PC-9 (cell line): Measurements from ENCODE around the gene SNTG2. TPM values are rescaled to one million over a fixed set of nuclear protein-coding genes. Genes with fewer than 3 reads are reported as not detected.

ENCODE experiments used
- BruUV-seq: library from RNA; stranded (reverse); fragments of 400-500 nt; replicated peaks from 2 replicates; lab custom pipeline; 2021; lab: Mats Ljungman, UMichigan
- CTCF ChIA-PET: fragments of 300-600 bp; sonication (Branson Sonifier 250); formaldehyde crosslinking; loops from one replicate; lab custom pipeline; 2022; ENCODE audit warnings: antibody characterized with exemption; lab: Charles Lee
- POLR2A ChIA-PET: fragments of 300-600 bp; sonication (Branson Sonifier 250); formaldehyde crosslinking; loops from one replicate; lab custom pipeline; 2022; ENCODE audit warnings: antibody characterized with exemption; ENCODE audit not compliant: unreplicated experiment; lab: Charles Lee
- DNase-seq, 2 experiments: peaks; one replicate each; pipeline versions ENCODE4 v3.0.0 to v3.0.0-alpha.2; 2015 to 2022; ENCODE audit warnings: mixed read lengths in 1 of 2
- H2AFZ ChIP-seq: fragments of 200-600 bp; sonication (generic); 2 replicates; pipeline ENCODE4 v1.8.1; 2017; ENCODE audit warnings: antibody characterized with exemption
- H3F3A ChIP-seq: fragments of 200-600 bp; sonication (generic); 2 replicates; pipeline ENCODE4 v1.8.1; 2017; ENCODE audit warnings: antibody characterized with exemption, mild to moderate bottlenecking, low read depth; ENCODE audit not compliant: insufficient read depth
- H3K27ac ChIP-seq: fragments of 200-600 bp; sonication (generic); 2 replicates; pipeline ENCODE4 v1.6.1; 2016; ENCODE audit warnings: mixed run types
- H3K27me3 ChIP-seq: fragments of 200-600 bp; sonication (generic); 2 replicates; pipeline ENCODE4 v1.6.1; 2016; ENCODE audit warnings: low read depth, mixed run types; ENCODE audit not compliant: insufficient read depth
- H3K36me3 ChIP-seq: fragments of 200-600 bp; sonication (generic); 2 replicates; pipeline ENCODE4 v1.6.1; 2016; ENCODE audit warnings: low read depth, mixed run types
- H3K4me1 ChIP-seq: fragments of 200-600 bp; sonication (generic); replicated peaks from 2 replicates; pipeline ENCODE4 v1.6.1; 2016; ENCODE audit warnings: mixed run types; ENCODE audit not compliant: insufficient read depth
- H3K4me2 ChIP-seq: fragments of 200-600 bp; sonication (generic); 2 replicates; pipeline ENCODE4 v1.6.1; 2017; ENCODE audit warnings: mixed run types
- H3K4me3 ChIP-seq: fragments of 200-600 bp; sonication (generic); 2 replicates; pipeline ENCODE4 v1.6.1; 2016; ENCODE audit warnings: mixed run types
- H3K79me2 ChIP-seq: fragments of 200-600 bp; sonication (generic); 2 replicates; pipeline ENCODE4 v1.6.1; 2017; ENCODE audit warnings: low read depth, mixed run types
- H3K9me2 ChIP-seq: fragments of 200-600 bp; sonication (generic); 2 replicates; pipeline ENCODE4 v1.8.1; 2017; ENCODE audit warnings: mild to moderate bottlenecking; ENCODE audit not compliant: insufficient read depth
- H3K9me3 ChIP-seq: fragments of 200-600 bp; sonication (generic); 2 replicates; pipeline ENCODE4 v1.8.1; 2016; ENCODE audit warnings: low read depth; ENCODE audit not compliant: insufficient read depth
- H4K20me1 ChIP-seq: fragments of 200-600 bp; sonication (generic); 2 replicates; pipeline ENCODE4 v1.8.1; 2017; ENCODE audit not compliant: insufficient read depth
- CTCF ChIP-seq: fragments of 200-600 bp; sonication (generic); conservative IDR thresholded peaks from 2 replicates; pipeline ENCODE4 v1.6.1; 2017; ENCODE audit warnings: mixed run types, antibody characterized with exemption, mild to moderate bottlenecking, moderate library complexity
- EZH2 ChIP-seq: fragments of 200-600 bp; sonication (generic); IDR thresholded peaks from 2 replicates; pipeline ENCODE4 v1.8.0; 2017; ENCODE audit warnings: antibody characterized with exemption, low read depth
- intact Hi-C: fragments of 100-400 bp; cut with micrococcal nuclease; formaldehyde crosslinking; loops from one replicate; pipeline ENCODE4 v1.10.0; 2022; ENCODE audit not compliant: unreplicated experiment
- total RNA-seq: library from RNA; stranded (reverse); gene quantifications from 2 replicates; pipeline ENCODE4 v1.2.3, GENCODE V29; 2021

Gene SNTG2
- total RNA-seq, 1 experiment from 2014 or later: not detected

GRCh38 chr2:1366546-1367134, 416.0 kb downstream of the SNTG2 start:
- Histone ChIP-seq H3K4me1 (no peaks in the 10 kb centered on the region), H3K79me2 (no peaks in the 10 kb centered on the region), H3F3A (no peaks in the 10 kb centered on the region), H2AFZ (no peak overlapping the region), H3K4me2 (no peak overlapping the region), H3K9me3 (no peaks in the 10 kb centered on the region), H3K27ac (no peak overlapping the region), H4K20me1 (no peaks in the 10 kb centered on the region), H3K27me3 (peaks cover 71% of the 10 kb centered on the region), H3K4me3 (no peak overlapping the region), H3K36me3 (no peaks in the 10 kb centered on the region), H3K9me2 (no peaks in the 10 kb centered on the region; the same call in 1 of the 2 replicates)
- BruUV-seq: no TSS peak
- DNase-seq: no peak
- ChIA-PET CTCF (no interaction called here), POLR2A (no interaction called here)
- TF ChIP-seq EZH2: no peak
- no peak for TF ChIP-seq CTCF
- intact Hi-C loops: no loop called here

- ChIA-PET POLR2A (no interaction called here), CTCF (no interaction called here)
- intact Hi-C loops: no loop called here
- no peak for DNase-seq
- no peak overlapping the region for H3K4me3 ChIP-seq
- H3K27me3 ChIP-seq: peaks cover 81% of the 10 kb centered on the region
- BruUV-seq: no TSS peak
- H3K4me1 ChIP-seq: no peaks in the 10 kb centered on the region
- no peak for TF ChIP-seq EZH2
- no peak for TF ChIP-seq CTCF
- H3F3A ChIP-seq: no peaks in the 10 kb centered on the region
- H3K36me3 ChIP-seq: no peaks in the 10 kb centered on the region
- H2AFZ ChIP-seq: no peak overlapping the region
- no peaks in the 10 kb centered on the region for H3K79me2 ChIP-seq
- no peak overlapping the region for H3K27ac ChIP-seq
- no peaks in the 10 kb centered on the region for H4K20me1 ChIP-seq
- H3K9me2 ChIP-seq: no peaks in the 10 kb centered on the region; the same call in 1 of the 2 replicates
- no peaks in the 10 kb centered on the region for H3K9me3 ChIP-seq
- no peak overlapping the region for H3K4me2 ChIP-seq
Measured at GRCh38 chr2:1367601-1368000, 417.0 kb downstream of the SNTG2 start.

GRCh38 chr2:1369905-1370304, 419.3 kb downstream of the SNTG2 start:
- no peaks in the 10 kb centered on the region for H3K4me1 ChIP-seq
- H3K36me3 ChIP-seq: no peaks in the 10 kb centered on the region
- no peak for DNase-seq
- no peaks in the 10 kb centered on the region for H4K20me1 ChIP-seq
- no peaks in the 10 kb centered on the region for H3F3A ChIP-seq
- ChIA-PET POLR2A (no interaction called here), CTCF (no interaction called here)
- H3K4me3 ChIP-seq: no peak overlapping the region
- H2AFZ ChIP-seq: no peak overlapping the region
- H3K9me2 ChIP-seq: no peaks in the 10 kb centered on the region; the same call in 1 of the 2 replicates
- no TSS peak for BruUV-seq
- H3K9me3 ChIP-seq: no peaks in the 10 kb centered on the region
- no peaks in the 10 kb centered on the region for H3K79me2 ChIP-seq
- no peak overlapping the region for H3K27ac ChIP-seq
- H3K4me2 ChIP-seq: no peak overlapping the region
- intact Hi-C loops: no loop called here
- H3K27me3 ChIP-seq: peaks cover 93% of the 10 kb centered on the region
- no peak for TF ChIP-seq EZH2
- TF ChIP-seq CTCF: no peak
